Astrocyte (in vitro differentiated cells and primary cell): Measurements from ENCODE around the gene TGFB3.

Experiments used
- EZH2 ChIP-seq: IDR thresholded peaks from 2 replicates; pipeline ENCODE4 v1.6.1; 2012; ENCODE audit warnings: mild to moderate bottlenecking, low read length, inconsistent platforms; ENCODE audit not compliant: insufficient read depth
- TF ChIP-seq, protein P1 (sequence below): IDR thresholded peaks from 2 replicates; pipeline ENCODE4 v1.5.1; 2011; ENCODE audit warnings: low read depth, mild to moderate bottlenecking, inconsistent platforms, low read length, moderate library complexity; ENCODE audit not compliant: insufficient read depth

DNA sequence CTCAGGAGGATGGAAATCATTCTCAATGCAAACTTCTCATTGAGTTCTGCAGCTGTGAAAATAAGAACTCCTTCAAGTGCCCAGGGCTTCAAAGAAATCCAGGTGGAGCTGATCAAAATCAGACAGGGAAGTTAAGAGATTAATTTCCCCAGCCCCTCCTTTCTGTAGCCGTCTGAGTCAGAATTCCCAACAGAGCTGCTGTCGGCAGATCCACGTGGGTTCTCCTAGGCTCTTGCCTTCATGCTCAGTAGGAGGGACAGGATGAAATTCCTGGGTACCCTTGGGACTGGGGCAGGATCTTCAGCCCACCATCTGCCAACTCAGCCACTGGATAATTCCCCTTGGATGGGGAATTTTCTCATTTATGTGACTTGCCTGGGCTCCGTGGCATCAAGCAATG is 13.3 kb downstream of the TGFB3 start:
- TF ChIP-seq, protein P1, sequence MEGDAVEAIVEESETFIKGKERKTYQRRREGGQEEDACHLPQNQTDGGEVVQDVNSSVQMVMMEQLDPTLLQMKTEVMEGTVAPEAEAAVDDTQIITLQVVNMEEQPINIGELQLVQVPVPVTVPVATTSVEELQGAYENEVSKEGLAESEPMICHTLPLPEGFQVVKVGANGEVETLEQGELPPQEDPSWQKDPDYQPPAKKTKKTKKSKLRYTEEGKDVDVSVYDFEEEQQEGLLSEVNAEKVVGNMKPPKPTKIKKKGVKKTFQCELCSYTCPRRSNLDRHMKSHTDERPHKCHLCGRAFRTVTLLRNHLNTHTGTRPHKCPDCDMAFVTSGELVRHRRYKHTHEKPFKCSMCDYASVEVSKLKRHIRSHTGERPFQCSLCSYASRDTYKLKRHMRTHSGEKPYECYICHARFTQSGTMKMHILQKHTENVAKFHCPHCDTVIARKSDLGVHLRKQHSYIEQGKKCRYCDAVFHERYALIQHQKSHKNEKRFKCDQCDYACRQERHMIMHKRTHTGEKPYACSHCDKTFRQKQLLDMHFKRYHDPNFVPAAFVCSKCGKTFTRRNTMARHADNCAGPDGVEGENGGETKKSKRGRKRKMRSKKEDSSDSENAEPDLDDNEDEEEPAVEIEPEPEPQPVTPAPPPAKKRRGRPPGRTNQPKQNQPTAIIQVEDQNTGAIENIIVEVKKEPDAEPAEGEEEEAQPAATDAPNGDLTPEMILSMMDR, result no peak
- no peak for TF ChIP-seq EZH2
